Memory B cell (primary cell): ENCODE data around the gene HSPB6.
"Not testable (repeated sequence)": the region's sequence is repeated elsewhere in the genome, so short reads cannot be mapped to it uniquely, and the experiment has no call there.

Source experiments
- ATAC-seq: fragments of 150-1000 bp; cut with Tn5 transposase; 2 replicates; pipeline ENCODE4 v1.10.0; 2021; ENCODE audit warnings: low read depth, mild to moderate bottlenecking, moderate library complexity
- DNase-seq, 2 donors: peaks; one replicate each; pipeline ENCODE4 v3.0.0; 2022; ENCODE audit warnings: low spot score in 2 of 2
- H3K27ac Mint-ChIP-seq: one replicate; pipeline ENCODE4 v1.8.0; 2022; ENCODE audit warnings: mild to moderate bottlenecking, moderate library complexity, mixed read lengths
- H3K27me3 Mint-ChIP-seq: one replicate; pipeline ENCODE4 v1.8.0; 2022; ENCODE audit warnings: mixed read lengths
- H3K36me3 Mint-ChIP-seq: one replicate; pipeline ENCODE4 v1.8.0; 2022; ENCODE audit warnings: mild to moderate bottlenecking, mixed read lengths
- H3K4me1 Mint-ChIP-seq: one replicate; pipeline ENCODE4 v1.8.0; 2022; ENCODE audit warnings: mixed read lengths
- H3K4me3 Mint-ChIP-seq: one replicate; pipeline ENCODE4 v1.8.0; 2022; ENCODE audit warnings: mild to moderate bottlenecking, moderate library complexity, mixed read lengths
- H3K9me3 Mint-ChIP-seq: one replicate; pipeline ENCODE4 v1.8.0; 2022; ENCODE audit warnings: mixed read lengths

HSPB6 gene

DNA sequence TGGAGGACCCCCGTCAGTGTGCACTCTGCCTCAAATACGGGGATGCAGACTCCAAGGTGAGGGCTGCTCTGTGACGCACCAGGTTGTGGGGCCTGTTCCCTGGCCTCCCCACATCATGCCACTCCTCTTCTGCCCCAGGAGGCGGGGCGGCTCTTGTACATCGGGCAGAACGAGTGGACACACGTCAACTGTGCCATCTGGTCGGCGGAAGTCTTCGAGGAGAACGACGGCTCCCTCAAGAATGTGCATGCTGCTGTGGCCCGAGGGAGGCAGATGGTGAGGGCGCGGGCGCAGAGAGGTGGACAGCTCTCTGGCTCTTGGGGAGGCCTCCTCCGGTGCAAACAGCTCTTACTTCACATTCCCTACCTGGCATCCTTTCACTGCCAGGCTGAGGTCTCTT, 27.8 kb downstream of the HSPB6 start:
- Mint-ChIP-seq H3K4me1 (peaks cover 8% of the 10 kb centered on the region), H3K9me3 (no peaks in the 10 kb centered on the region), H3K27me3 (no peaks in the 10 kb centered on the region), H3K36me3 (peaks cover 41% of the 10 kb centered on the region), H3K27ac (no peak overlapping the region), H3K4me3 (no peak overlapping the region)
- ATAC-seq, result no peak
- no peak for DNase-seq

DNA sequence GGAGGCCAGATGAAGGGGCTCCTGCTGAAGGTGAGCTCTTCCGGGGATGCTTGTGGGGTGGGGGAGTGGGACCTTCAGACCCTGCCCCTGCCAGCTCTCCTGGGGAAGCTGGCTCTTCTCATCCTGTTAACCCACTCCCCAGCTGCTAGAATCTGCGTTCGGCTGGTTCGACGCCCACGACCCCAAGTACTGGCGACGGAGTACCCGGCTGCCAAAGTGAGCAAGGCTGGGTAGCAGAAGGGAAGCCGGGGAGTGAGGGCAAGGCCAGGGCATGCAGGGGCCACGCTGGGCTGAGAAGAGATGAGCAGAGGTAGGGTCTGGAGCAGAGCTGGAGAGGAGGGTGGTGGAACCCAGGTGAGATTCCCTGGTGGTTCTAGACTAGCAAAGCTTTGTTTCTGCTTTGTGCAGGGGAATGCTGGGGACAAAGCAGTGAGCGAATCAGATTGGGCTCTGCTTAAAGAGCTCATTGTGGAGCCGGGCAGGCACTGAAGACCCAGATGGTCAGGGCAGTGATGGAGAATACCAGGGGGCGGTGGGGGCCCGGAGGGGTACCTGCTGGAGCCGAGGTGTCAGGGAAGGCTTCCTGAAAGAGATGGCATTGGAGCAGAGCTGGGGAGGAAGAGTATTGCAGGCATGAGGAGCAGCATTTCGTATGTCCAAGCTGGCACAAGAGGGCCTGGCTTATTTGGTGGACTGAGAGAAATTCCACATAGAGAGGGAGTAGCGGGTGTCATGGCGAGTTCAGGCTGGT, 28.7 kb downstream of the HSPB6 start:
- Mint-ChIP-seq H3K27me3 (no peaks in the 10 kb centered on the region), H3K4me1 (peaks cover 7% of the 10 kb centered on the region), H3K36me3 (peaks cover 45% of the 10 kb centered on the region), H3K4me3 (no peak overlapping the region), H3K9me3 (no peaks in the 10 kb centered on the region), H3K27ac (peak overlapping the region; percentile 55)
- ATAC-seq (no peak), DNase-seq (no peak)

DNA sequence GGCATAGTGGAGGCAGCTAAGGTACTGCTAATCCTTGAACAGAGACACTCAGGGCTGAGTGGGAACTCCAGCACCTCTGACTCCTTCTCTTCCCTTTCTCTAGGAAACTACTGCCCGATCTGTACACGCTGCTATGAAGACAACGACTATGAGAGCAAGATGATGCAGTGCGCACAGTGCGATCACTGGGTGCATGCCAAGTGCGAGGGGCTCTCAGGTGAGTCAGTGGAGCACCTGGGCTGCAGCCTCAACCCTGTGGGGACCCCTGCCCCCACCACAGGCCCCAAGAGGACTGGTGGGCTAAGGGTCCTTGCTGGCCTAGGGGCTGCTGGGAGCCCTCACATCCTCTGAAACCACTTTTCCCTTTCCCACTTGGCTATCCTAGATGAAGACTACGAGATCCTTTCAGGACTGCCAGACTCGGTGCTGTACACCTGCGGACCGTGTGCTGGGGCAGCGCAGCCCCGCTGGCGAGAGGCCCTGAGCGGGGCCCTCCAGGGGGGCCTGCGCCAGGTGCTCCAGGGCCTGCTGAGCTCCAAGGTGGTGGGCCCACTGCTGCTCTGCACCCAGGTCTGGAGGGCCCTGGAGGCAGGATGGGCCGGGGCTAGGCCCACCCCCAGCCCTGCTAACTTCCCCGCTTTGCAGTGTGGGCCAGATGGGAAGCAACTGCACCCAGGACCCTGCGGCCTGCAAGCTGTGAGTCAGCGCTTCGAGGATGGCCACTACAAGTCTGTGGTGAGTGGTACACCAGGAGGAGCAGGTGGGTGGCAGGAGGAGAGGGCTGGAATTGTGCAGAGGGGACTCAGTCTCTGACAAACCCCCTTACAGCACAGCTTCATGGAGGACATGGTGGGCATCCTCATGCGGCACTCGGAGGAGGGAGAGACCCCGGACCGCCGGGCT, 29.5 kb downstream of the HSPB6 start:
- peaks cover 7% of the 10 kb centered on the region for H3K4me1 Mint-ChIP-seq
- ATAC-seq, result no peak
- peak overlapping the region; percentile 55 for H3K27ac Mint-ChIP-seq

DNA sequence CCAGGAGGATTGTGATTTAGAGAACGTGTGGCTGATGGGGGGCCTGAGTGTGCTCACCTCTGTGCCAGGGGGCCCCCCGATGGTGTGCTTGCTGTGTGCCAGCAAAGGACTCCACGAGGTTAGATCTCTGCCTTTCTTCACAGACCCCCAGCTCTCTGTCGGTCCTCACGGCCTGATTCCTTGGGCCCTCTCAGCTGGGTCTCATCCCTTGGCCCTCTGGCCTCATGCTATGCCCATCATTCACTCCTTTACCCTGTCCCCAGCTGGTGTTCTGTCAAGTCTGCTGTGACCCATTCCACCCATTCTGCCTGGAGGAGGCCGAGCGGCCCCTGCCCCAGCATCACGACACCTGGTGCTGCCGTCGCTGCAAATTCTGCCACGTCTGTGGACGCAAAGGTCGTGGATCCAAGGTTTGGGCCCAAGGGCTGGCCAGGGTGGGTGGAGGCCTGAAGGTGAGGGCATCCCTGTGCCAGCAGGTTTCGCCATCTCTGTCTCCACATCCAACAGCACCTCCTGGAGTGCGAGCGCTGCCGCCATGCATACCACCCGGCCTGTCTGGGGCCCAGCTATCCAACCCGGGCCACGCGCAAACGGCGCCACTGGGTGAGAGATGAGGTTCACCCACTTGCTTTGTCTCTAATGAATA, 31.5 kb downstream of the HSPB6 start:
- Mint-ChIP-seq H3K27ac (no peak overlapping the region), H3K4me3 (no peak overlapping the region), H3K27me3 (no peaks in the 10 kb centered on the region), H3K4me1 (peaks cover 5% of the 10 kb centered on the region), H3K36me3 (peaks cover 48% of the 10 kb centered on the region), H3K9me3 (no peaks in the 10 kb centered on the region)
- DNase-seq (no peak), ATAC-seq (no peak)

More for the DNA sequence above, 29.5 kb downstream of the HSPB6 start:
- Mint-ChIP-seq H3K36me3 (peaks cover 49% of the 10 kb centered on the region), H3K9me3 (no peaks in the 10 kb centered on the region), H3K4me3 (no peak overlapping the region), H3K27me3 (no peaks in the 10 kb centered on the region)
- no peak for DNase-seq

DNA sequence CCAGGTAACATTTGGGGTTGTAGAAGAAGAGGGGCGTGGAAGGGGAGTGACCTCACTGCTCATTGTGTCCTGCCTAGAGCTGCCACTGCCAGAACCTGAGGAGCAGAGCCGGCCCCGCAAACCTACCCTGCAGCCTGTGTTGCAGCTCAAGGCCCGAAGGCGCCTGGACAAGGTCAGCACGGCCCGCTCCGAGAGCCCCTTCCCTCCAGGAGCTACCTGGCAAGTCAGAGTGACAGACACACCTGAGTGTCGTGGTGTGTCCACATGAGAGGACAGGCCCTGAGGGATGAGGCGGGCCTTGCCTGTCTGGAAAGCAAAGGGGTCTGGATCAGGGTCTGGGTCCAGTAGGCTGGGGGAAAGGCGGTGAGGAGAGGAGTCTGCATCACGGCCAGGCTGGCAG, 32.3 kb downstream of the HSPB6 start:
- peaks cover 9% of the 10 kb centered on the region for H3K4me1 Mint-ChIP-seq
- no peaks in the 10 kb centered on the region for H3K9me3 Mint-ChIP-seq
- no peak for DNase-seq
- H3K36me3 Mint-ChIP-seq, result peaks cover 45% of the 10 kb centered on the region
- no peak overlapping the region for H3K27ac Mint-ChIP-seq
- ATAC-seq, result no peak
- H3K27me3 Mint-ChIP-seq, result no peaks in the 10 kb centered on the region
- no peak overlapping the region for H3K4me3 Mint-ChIP-seq

DNA sequence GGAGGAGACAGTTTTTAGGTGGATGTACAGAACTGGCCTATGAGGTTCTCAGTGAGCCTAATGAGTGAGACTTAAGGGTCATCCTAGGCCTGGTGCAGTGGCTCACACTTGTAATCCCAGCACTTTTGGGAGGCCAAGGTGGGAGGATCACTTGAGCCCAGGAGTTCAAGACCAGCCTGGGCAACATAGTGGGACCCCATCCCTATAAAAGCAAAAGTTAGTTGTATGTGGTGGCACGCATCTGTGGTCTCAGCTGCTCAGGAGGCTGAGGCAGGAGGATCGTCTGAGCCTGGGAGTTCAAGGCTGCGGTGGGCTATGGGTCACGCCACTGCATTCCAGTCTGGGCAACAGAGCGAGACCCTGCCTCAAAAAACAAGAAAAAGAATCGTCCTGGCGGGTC, 32.7 kb downstream of the HSPB6 start:
- not testable (repeated sequence) for H3K4me3 Mint-ChIP-seq, H3K27me3 Mint-ChIP-seq, H3K27ac Mint-ChIP-seq, H3K9me3 Mint-ChIP-seq, DNase-seq, ATAC-seq
- peaks cover 13% of the 10 kb centered on the region for H3K4me1 Mint-ChIP-seq
- peaks cover 45% of the 10 kb centered on the region for H3K36me3 Mint-ChIP-seq

DNA sequence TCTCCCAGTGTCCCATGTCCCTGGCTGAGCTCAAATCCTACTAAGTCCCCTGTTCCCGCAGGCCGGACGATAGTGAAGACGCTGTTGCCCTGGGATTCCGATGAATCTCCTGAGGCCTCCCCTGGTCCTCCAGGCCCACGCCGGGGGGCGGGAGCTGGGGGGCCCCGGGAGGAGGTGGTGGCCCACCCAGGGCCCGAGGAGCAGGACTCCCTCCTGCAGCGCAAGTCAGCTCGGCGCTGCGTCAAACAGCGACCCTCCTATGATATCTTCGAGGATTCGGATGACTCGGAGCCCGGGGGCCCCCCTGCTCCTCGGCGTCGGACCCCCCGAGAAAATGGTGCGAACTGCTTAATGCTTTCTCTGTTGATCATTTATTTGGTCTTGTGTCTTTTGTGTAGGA, 33.2 kb downstream of the HSPB6 start:
- H3K27me3 Mint-ChIP-seq, result no peaks in the 10 kb centered on the region
- no peak overlapping the region for H3K27ac Mint-ChIP-seq
- peaks cover 14% of the 10 kb centered on the region for H3K4me1 Mint-ChIP-seq
- H3K9me3 Mint-ChIP-seq, result no peaks in the 10 kb centered on the region
- peaks cover 42% of the 10 kb centered on the region for H3K36me3 Mint-ChIP-seq
- H3K4me3 Mint-ChIP-seq, result no peak overlapping the region
- ATAC-seq, result no peak
- DNase-seq, result no peak

DNA sequence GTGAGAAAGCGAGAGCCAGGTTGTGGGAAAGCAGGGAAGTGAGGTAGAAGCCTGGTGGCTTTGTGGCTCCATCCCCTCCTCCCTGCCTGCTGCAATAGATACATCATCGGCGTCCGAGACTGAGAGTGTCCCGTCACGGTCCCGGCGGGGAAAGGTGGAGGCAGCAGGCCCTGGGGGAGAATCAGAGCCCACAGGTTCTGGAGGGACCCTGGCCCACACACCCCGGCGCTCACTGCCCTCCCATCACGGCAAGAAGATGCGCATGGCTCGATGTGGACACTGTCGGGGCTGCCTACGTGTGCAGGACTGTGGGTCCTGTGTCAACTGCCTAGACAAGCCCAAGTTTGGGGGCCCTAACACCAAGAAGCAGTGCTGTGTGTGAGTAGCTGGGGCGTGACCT, 33.9 kb downstream of the HSPB6 start:
- Mint-ChIP-seq H3K4me3 (no peak overlapping the region), H3K27me3 (no peaks in the 10 kb centered on the region), H3K36me3 (peaks cover 35% of the 10 kb centered on the region), H3K9me3 (no peaks in the 10 kb centered on the region), H3K27ac (no peak overlapping the region), H3K4me1 (peaks cover 14% of the 10 kb centered on the region)
- DNase-seq (no peak), ATAC-seq (no peak)

DNA sequence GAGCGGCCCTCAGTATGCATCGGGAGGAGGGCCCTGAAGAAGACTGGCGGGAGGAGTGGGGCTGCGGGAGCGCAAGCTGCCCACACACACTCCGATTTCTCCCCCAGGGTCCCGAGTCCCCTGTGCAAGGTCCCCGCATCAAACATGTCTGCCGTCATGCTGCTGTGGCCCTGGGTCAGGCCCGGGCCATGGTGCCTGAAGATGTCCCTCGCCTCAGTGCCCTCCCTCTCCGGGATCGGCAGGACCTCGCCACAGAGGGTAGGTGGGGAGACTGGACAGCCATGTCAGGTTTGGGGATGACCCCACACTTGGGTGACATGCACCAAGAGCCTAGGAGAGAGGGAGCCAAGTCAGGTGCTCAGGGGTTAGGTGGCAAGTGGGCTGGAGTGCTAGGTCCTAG, 34.4 kb downstream of the HSPB6 start:
- ATAC-seq (no peak), DNase-seq (no peak)
- no peak overlapping the region for H3K4me3 Mint-ChIP-seq
- peaks cover 14% of the 10 kb centered on the region for H3K4me1 Mint-ChIP-seq
- no peaks in the 10 kb centered on the region for H3K27me3 Mint-ChIP-seq
- peaks cover 34% of the 10 kb centered on the region for H3K36me3 Mint-ChIP-seq
- no peaks in the 10 kb centered on the region for H3K9me3 Mint-ChIP-seq
- no peak overlapping the region for H3K27ac Mint-ChIP-seq

DNA sequence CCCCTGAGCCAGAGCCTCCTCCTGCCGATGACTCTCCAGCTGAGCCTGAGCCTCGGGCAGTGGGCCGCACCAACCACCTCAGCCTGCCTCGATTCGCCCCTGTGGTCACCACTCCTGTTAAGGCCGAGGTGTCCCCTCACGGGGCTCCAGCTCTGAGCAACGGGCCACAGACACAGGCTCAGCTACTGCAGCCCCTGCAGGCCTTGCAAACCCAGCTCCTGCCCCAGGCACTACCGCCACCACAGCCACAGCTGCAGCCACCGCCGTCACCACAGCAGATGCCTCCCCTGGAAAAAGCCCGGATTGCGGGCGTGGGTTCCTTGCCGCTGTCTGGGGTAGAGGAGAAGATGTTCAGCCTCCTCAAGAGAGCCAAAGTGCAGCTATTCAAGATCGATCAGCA, 35.5 kb downstream of the HSPB6 start:
- H3K27me3 Mint-ChIP-seq, result no peaks in the 10 kb centered on the region
- H3K4me1 Mint-ChIP-seq, result peaks cover 17% of the 10 kb centered on the region
- H3K36me3 Mint-ChIP-seq, result peaks cover 34% of the 10 kb centered on the region
- no peak for DNase-seq
- ATAC-seq, result no peak
- no peak overlapping the region for H3K4me3 Mint-ChIP-seq
- H3K27ac Mint-ChIP-seq, result no peak overlapping the region
- no peaks in the 10 kb centered on the region for H3K9me3 Mint-ChIP-seq

DNA sequence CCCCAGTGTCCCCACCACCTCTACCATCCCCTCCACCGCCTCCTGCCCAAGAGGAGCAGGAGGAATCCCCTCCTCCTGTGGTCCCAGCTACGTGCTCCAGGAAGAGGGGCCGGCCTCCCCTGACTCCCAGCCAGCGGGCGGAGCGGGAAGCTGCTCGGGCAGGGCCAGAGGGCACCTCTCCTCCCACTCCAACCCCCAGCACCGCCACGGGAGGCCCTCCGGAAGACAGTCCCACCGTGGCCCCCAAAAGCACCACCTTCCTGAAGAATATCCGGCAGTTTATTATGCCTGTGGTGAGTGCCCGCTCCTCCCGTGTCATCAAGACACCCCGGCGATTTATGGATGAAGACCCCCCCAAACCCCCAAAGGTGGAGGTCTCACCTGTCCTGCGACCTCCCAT, 36.2 kb downstream of the HSPB6 start:
- Mint-ChIP-seq H3K4me1 (peaks cover 16% of the 10 kb centered on the region), H3K27me3 (no peaks in the 10 kb centered on the region), H3K36me3 (peaks cover 27% of the 10 kb centered on the region), H3K4me3 (no peak overlapping the region), H3K9me3 (no peaks in the 10 kb centered on the region), H3K27ac (no peak overlapping the region)
- no peak for ATAC-seq
- DNase-seq, result no peak

DNA sequence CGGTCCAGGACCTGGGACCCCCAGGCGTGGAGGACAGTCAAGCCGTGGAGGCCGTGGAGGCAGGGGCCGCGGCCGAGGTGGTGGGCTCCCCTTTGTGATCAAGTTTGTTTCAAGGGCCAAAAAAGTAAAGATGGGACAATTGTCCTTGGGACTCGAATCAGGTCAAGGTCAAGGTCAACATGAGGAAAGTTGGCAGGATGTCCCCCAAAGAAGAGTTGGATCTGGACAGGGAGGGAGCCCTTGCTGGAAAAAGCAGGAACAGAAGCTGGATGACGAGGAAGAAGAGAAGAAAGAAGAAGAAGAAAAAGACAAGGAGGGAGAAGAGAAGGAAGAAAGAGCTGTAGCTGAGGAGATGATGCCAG, 36.7 kb downstream of the HSPB6 start:
- DNase-seq (no peak), ATAC-seq (no peak)
- Mint-ChIP-seq H3K27me3 (no peaks in the 10 kb centered on the region), H3K27ac (no peak overlapping the region), H3K9me3 (no peaks in the 10 kb centered on the region), H3K4me1 (peaks cover 16% of the 10 kb centered on the region), H3K36me3 (peaks cover 25% of the 10 kb centered on the region), H3K4me3 (no peak overlapping the region)

DNA sequence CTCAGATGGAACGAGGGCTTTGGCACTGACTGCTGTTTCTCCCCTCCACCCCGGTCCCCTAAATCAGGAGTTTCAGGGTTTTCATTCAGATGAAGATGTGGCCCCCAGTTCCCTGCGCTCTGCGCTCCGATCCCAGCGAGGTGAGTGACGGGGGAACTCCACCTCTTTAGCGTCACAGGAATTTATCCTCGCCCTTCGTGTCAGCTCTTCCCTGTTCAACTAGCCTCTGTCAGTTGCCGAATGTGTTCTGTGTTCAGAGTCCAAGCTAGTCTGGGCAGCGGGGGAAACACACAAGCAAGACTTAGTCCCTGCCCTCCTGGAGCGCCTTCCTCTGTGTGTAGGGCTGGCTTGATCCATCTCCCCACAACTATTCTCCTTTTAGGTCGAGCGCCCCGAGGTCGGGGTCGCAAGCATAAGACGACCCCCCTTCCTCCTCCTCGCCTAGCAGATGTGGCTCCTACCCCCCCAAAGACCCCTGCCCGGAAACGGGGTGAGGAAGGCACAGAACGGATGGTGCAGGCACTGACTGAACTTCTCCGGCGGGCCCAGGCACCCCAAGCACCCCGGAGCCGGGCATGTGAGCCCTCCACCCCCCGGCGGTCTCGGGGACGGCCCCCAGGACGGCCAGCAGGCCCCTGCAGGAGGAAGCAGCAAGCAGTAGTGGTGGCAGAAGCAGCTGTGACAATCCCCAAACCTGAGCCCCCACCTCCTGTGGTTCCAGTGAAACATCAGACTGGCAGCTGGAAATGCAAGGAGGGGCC, 37.2 kb downstream of the HSPB6 start:
- ATAC-seq (no peak), DNase-seq (no peak)
- peaks cover 21% of the 10 kb centered on the region for H3K4me1 Mint-ChIP-seq
- H3K4me3 Mint-ChIP-seq, result peak overlapping the region; percentile 86
- no peak overlapping the region for H3K27ac Mint-ChIP-seq
- H3K27me3 Mint-ChIP-seq, result no peaks in the 10 kb centered on the region
- no peaks in the 10 kb centered on the region for H3K9me3 Mint-ChIP-seq
- peaks cover 25% of the 10 kb centered on the region for H3K36me3 Mint-ChIP-seq
